Activated T-cell treated with anti-CD3 and anti-CD28 coated beads, Interleukin-2, amount 50 U/mL, for 72 hours (primary cell): ENCODE data around the gene UBE2S. TPM values are rescaled to one million over a fixed set of nuclear protein-coding genes. Genes with fewer than 3 reads are reported as not detected.

Source experiments
- ATAC-seq, 2 donors: fragments of 150-1000 bp; cut with Tn5 transposase; replicated peaks in 1 of 2; 2 replicates each; pipeline ENCODE4 v1.10.0; 2021; ENCODE audit warnings: moderate library complexity in 2 of 2, mild to moderate bottlenecking in 1 of 2
- DNase-seq, 2 donors: peaks; one replicate each; pipeline ENCODE4 v3.0.0; 2021 to 2022; ENCODE audit warnings: mixed read lengths in 1 of 2
- H3K27ac Mint-ChIP-seq: one replicate; pipeline ENCODE4 v1.8.0; 2022; ENCODE audit warnings: mild to moderate bottlenecking, moderate library complexity, mixed read lengths
- H3K27me3 Mint-ChIP-seq: one replicate; pipeline ENCODE4 v1.8.0; 2022; ENCODE audit warnings: low read depth, mixed read lengths
- H3K36me3 Mint-ChIP-seq, 2 donors: one replicate each; pipeline ENCODE4 v1.8.0; 2022; ENCODE audit warnings: mixed read lengths in 2 of 2, mild to moderate bottlenecking in 1 of 2; ENCODE audit not compliant: insufficient read depth in 2 of 2
- H3K4me1 Mint-ChIP-seq: one replicate; pipeline ENCODE4 v1.8.0; 2022; ENCODE audit warnings: low read depth, mixed read lengths
- H3K4me3 Mint-ChIP-seq, 2 donors: one replicate each; pipeline ENCODE4 v1.8.0; 2022; ENCODE audit warnings: mild to moderate bottlenecking in 2 of 2, mixed read lengths in 2 of 2, moderate library complexity in 2 of 2
- H3K9me3 Mint-ChIP-seq, 2 donors: one replicate each; pipeline ENCODE4 v1.8.0; 2022; ENCODE audit warnings: mixed read lengths in 2 of 2
- total RNA-seq, 2 donors: library from RNA; stranded (reverse); gene quantifications; one replicate each; pipeline ENCODE4 v1.2.3, GENCODE V29; 2022

UBE2S gene
- total RNA-seq, 2 donors from 2014 or later: 192 to 223 TPM

DNA sequence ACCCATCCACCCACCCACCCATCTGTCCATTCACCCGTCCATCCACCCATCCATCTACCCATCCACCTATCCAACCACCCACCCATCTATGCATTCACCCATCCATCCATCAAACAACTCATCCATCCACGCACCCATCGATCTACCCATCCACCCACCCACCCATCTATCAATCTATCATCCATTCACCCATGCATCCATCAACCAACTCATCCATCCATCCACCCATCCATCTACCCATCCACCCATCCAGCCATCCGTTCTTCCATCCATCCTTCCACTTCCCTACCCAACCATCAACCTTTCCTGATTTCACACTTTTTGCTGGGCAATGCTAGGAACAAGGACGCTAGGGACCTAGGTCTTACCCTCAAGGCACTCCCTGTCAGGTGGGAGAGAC lies 25.6 kb downstream of the UBE2S start:
- Mint-ChIP-seq H3K4me3 (peak overlapping the region; percentile 91 to 92), H3K4me1 (peaks cover 41% of the 10 kb centered on the region), H3K36me3 (peaks cover 14 to 16% of the 10 kb centered on the region in 2 donors), H3K9me3 (peaks cover 0 to 2% of the 10 kb centered on the region in 2 donors), H3K27ac (no peak overlapping the region), H3K27me3 (no peaks in the 10 kb centered on the region)
- no peak for DNase-seq
- no peak for ATAC-seq

GRCh38 chr19:55379174-55379573 lies 28.4 kb downstream of the UBE2S start:
- peaks cover 24% of the 10 kb centered on the region for H3K4me1 Mint-ChIP-seq
- no peak overlapping the region for H3K27ac Mint-ChIP-seq
- H3K9me3 Mint-ChIP-seq: peaks cover 0 to 2% of the 10 kb centered on the region in 2 donors
- no peaks in the 10 kb centered on the region for H3K27me3 Mint-ChIP-seq
- DNase-seq (no peak), ATAC-seq (no peak)
- H3K4me3 Mint-ChIP-seq: no peak overlapping the region
- H3K36me3 Mint-ChIP-seq: peaks cover 5 to 6% of the 10 kb centered on the region in 2 donors

DNA sequence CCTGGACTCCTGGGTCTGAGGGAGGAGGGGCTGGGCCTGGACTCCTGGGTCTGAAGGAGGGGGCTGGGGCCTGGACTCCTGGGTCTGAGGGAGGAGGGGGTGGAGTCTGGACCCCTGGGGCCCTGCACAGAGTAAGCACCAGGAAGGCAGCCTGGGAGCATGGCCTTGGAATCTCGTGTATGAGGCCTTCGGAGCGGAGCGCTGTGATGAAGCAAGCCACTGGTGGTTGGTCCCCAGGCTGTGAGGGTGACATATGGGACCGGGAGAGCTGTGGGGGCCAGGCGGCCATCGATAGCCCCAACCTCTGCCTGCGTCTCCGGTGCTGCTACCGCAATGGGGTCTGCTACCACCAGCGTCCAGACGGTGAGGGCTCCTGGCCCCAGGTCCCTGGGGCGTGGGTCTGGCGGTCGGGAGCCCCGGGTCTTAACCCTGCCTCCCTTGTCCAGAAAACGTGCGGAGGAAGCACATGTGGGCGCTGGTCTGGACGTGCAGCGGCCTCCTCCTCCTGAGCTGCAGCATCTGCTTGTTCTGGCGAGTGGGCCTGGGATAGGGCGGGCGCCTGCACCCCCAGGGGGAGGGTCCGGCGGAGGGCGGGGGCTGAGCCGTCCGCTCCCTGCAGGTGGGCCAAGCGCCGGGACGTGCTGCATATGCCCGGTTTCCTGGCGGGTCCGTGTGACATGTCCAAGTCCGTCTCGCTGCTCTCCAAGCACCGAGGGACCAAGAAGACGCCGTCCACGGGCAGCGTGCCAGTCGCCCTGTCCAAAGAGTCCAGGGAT lies 30.0 kb downstream of the UBE2S start:
- Mint-ChIP-seq H3K36me3 (peaks cover 5 to 6% of the 10 kb centered on the region in 2 donors), H3K4me1 (peaks cover 20% of the 10 kb centered on the region), H3K4me3 (no peak overlapping the region), H3K9me3 (peaks cover 0 to 2% of the 10 kb centered on the region in 2 donors), H3K27ac (no peak overlapping the region), H3K27me3 (peaks cover 8% of the 10 kb centered on the region)
- DNase-seq (no peak), ATAC-seq (no peak)

GRCh38 chr19:55376241-55376933 lies 31.2 kb downstream of the UBE2S start, which contains the start of gene TMEM190:
Gene TMEM190 (plus strand): TSS chr19:55376826. CDS start chr19:55376854, 28 bp downstream.
- ATAC-seq (no peak), DNase-seq (no peak)
- Mint-ChIP-seq H3K4me1 (peaks cover 15% of the 10 kb centered on the region), H3K27ac (no peak within 1 kb of the TSS), H3K4me3 (no peak within 1 kb of the TSS), H3K27me3 (peaks cover 18% of the 10 kb centered on the region), H3K9me3 (no peaks in the 10 kb centered on the region), H3K36me3 (peaks cover 0 to under 1% of the 10 kb centered on the region in 2 donors)

DNA sequence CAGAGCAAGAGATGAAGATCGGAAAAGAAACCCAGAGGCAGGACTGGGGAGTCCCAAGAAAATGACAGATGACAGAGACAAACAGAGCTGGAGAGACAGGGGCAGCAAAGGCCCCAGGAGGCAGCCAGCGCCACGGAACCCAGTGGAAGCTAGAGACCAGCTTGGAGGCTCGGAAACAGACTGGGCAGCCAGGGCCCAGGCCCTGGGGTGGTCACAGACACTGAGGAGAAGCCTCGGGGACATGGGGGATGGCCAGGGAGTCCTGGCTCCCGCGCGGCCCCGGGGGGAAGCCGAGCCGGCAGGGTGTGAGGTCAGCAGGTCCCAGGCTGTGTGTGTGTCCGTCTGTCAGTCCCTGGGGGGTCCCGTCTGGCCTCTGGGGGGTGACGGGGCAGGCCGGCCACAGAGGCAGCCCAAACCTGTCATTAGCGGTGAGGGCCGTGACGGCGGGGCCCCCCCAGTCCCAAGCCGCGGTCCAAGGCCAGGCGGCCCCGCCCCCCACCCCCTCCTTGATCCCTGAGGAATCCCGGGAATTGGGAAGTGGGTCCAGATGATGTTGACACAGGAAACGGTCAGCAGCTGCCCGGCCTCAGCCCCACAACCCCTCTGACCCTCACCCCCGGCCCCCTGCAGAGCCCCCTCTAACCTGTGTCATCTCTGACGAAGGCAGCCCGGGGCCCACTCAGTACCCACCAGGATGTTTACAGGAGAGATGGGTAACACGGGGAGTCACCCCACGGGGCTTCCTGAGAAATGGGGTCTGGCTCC lies 33.4 kb downstream of the UBE2S start:
- no peak for ATAC-seq
- Mint-ChIP-seq H3K27ac (no peak overlapping the region), H3K4me1 (peaks cover 20% of the 10 kb centered on the region), H3K9me3 (no peaks in the 10 kb centered on the region), H3K4me3 (peak overlapping the region in 1 of 2 donors; percentile 38), H3K27me3 (peaks cover 36% of the 10 kb centered on the region), H3K36me3 (peaks cover 4 to 6% of the 10 kb centered on the region in 2 donors)
- DNase-seq: no peak

DNA sequence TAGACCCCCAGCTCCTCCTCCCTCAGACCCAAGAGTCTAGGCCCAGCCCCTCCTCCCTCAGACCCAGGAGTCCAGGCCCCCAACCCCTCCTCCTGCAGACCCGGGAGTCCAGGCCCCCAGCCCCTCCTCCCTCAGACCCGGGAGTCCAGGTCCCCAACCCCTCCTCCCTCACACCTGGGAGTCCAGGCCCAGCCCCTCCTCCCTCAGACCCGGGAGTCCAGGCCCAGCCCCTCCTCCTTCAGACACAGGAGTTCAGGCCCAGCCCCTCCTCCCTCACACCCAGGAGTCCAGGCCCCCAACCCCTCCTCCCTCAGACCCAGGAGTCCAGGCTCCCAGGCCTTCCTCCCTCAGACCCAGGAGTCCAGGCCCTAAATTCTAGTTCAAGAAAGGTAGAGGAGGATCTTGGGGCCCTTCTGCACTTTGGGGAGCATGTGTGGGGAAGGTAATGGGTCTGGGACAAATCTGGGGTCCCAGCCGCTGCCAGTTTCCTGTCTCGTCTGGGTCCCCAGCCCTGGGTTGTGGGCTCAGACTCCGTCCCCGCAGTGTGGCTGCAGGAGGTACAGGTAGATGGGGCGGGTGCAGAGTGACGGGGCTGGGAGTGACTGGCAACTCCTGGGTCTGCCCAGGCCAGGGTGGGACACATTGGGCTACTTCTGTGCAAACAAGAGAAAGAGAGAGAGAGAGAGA lies 34.1 kb downstream of the UBE2S start:
- Mint-ChIP-seq H3K4me3 (peak overlapping the region in 1 of 2 donors; percentile 38), H3K27me3 (peaks cover 36% of the 10 kb centered on the region), H3K36me3 (peaks cover 4 to 6% of the 10 kb centered on the region in 2 donors), H3K4me1 (peaks cover 19% of the 10 kb centered on the region), H3K27ac (no peak overlapping the region), H3K9me3 (no peaks in the 10 kb centered on the region)
- DNase-seq: no peak
- ATAC-seq: no peak

- Mint-ChIP-seq H3K36me3 (peaks cover 4 to 6% of the 10 kb centered on the region in 2 donors), H3K9me3 (no peaks in the 10 kb centered on the region), H3K27ac (no peak overlapping the region), H3K4me3 (peak overlapping the region; percentile 32 to 43), H3K27me3 (peaks cover 36% of the 10 kb centered on the region), H3K4me1 (peaks cover 19% of the 10 kb centered on the region)
- DNase-seq (peak; percentile 69 to 76), ATAC-seq (peak; percentile 78 to 79)
Observed at GRCh38 chr19:55372316-55373081, 35.1 kb downstream of the UBE2S start.

- H3K4me1 Mint-ChIP-seq: peaks cover 19% of the 10 kb centered on the region
- ATAC-seq (peak; percentile 5 to 8), DNase-seq (no peak)
- peaks cover 4 to 6% of the 10 kb centered on the region in 2 donors for H3K36me3 Mint-ChIP-seq
- peaks cover 36% of the 10 kb centered on the region for H3K27me3 Mint-ChIP-seq
- no peak within 1 kb of the TSS for H3K27ac Mint-ChIP-seq
- H3K9me3 Mint-ChIP-seq: no peaks in the 10 kb centered on the region
- peak within 1 kb of the TSS; percentile 83 to 90 for H3K4me3 Mint-ChIP-seq
Observed at GRCh38 chr19:55370305-55370988, 37.1 kb downstream of the UBE2S start, which contains the start of gene IL11. Gene IL11 (minus strand): TSS chr19:55370463. CDS start chr19:55370310, 153 bp downstream.

- ATAC-seq (peak; percentile 55 to 56), DNase-seq (peak; percentile 49 to 63)
- no peak overlapping the region for H3K27ac Mint-ChIP-seq
- peaks cover 4 to 6% of the 10 kb centered on the region in 2 donors for H3K36me3 Mint-ChIP-seq
- no peaks in the 10 kb centered on the region for H3K9me3 Mint-ChIP-seq
- H3K4me1 Mint-ChIP-seq: peaks cover 19% of the 10 kb centered on the region
- H3K4me3 Mint-ChIP-seq: peak overlapping the region; percentile 83 to 90
- H3K27me3 Mint-ChIP-seq: peaks cover 36% of the 10 kb centered on the region
Observed at GRCh38 chr19:55369653-55370304, 37.8 kb downstream of the UBE2S start.

DNA sequence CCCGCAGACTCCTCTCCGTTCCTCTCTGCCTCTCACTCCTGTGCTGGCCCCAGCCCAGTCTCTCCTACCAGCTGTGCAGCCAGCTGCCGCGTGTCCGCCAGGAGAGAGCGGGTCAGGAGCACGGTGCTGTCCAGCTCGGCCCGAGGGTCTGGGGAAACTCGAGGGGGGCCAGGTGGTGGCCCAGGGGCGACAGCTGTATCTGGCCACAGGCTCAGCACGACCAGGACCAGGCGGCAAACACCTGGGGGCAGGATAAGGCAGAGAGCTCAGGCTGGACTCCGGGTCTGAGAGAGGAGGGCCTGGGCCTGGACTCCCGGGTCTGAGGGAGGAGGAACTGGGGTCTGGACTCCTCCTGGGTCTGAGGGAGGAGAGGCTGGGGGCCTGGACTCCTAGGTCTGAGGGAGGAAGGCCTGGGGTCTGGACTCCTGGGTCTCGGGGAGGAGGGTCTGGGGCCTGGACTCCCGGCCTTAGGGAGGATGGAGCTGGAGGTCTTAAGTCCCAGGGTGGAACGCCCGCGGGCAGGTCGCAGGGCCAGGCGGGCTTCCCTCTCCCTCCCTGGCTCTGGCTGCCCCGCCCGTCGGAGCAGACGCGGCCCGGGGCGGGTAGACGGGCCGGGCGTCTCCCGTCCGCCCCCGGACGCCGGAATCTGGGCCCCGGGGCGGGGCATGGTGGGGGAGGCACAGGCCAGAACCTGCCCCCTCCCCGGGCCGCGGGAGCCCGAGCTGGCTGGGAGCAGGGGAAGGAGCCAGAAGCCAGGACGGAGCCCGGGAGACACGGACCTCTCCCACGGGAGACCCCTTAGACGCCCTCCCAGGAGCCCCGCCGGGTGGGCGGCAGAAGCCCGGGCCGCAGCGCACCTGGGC lies 38.7 kb downstream of the UBE2S start:
- peaks cover 4 to 6% of the 10 kb centered on the region in 2 donors for H3K36me3 Mint-ChIP-seq
- H3K4me1 Mint-ChIP-seq: peaks cover 19% of the 10 kb centered on the region
- ATAC-seq (peak; percentile 39 to 48), DNase-seq (peak; percentile 53 to 57)
- peak overlapping the region; percentile 36 to 61 for H3K4me3 Mint-ChIP-seq
- no peak overlapping the region for H3K27ac Mint-ChIP-seq
- H3K9me3 Mint-ChIP-seq: no peaks in the 10 kb centered on the region
- peaks cover 34% of the 10 kb centered on the region for H3K27me3 Mint-ChIP-seq
